Measurements from ENCODE around the gene NID1.
A peak's percentile ranks its signal among the peaks of the same experiment; 100 is the strongest.
"Not testable (repeated sequence)": the region's sequence is repeated elsewhere in the genome, so short reads cannot be mapped to it uniquely, and the experiment has no call there.

The NID1 gene

DNA sequence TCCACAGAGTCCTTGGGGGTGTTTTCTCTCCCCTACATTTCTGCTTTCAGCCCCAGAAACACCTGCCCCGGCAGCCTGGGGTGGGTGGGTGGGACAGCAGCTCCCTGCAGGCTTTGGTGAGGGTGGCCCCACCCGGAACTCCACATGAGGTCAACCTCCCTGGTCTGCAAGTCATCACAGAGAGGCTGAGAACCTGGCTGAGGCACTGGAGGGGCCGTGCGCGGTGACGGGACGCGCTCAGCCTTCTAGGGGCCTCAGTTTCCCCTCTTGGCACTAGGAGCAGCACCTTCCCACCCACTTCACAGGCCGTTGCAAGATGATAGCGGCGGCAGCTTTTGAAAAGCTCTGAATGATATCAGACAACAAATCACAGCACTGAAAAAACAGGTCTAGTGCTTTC is 37.7 kb upstream of the NID1 start:
- no peak for DNase-seq
- no peaks in the 10 kb centered on the region for H3K9me3 Mint-ChIP-seq
- CTCF ChIA-PET, result interaction anchor here (2.1 kb wide), 1 partner anchor 11 kb away, joined by 4 read pairs; no protein-coding TSS in a partner anchor
- H3K36me3 Mint-ChIP-seq, result no peaks in the 10 kb centered on the region
- no peak overlapping the region for H3K27ac Mint-ChIP-seq
- H3K27me3 Mint-ChIP-seq, result no peaks in the 10 kb centered on the region
- H3K4me1 Mint-ChIP-seq, result peaks cover 2% of the 10 kb centered on the region
- no peak overlapping the region for H3K4me3 Mint-ChIP-seq

- no peak for DNase-seq
- H3K36me3 Mint-ChIP-seq, result no peaks in the 10 kb centered on the region
- CTCF ChIA-PET, result interaction anchor here (2.1 kb wide), 1 partner anchor 12 kb away, joined by 4 read pairs; no protein-coding TSS in a partner anchor
- no peak overlapping the region for H3K27ac Mint-ChIP-seq
- peaks cover 6% of the 10 kb centered on the region for H3K9me3 Mint-ChIP-seq
- H3K4me3 Mint-ChIP-seq, result no peak overlapping the region
- no peaks in the 10 kb centered on the region for H3K27me3 Mint-ChIP-seq
- peaks cover 2% of the 10 kb centered on the region for H3K4me1 Mint-ChIP-seq
Observed at GRCh38 chr1:236101233-236102200, 36.6 kb upstream of the NID1 start.

DNA sequence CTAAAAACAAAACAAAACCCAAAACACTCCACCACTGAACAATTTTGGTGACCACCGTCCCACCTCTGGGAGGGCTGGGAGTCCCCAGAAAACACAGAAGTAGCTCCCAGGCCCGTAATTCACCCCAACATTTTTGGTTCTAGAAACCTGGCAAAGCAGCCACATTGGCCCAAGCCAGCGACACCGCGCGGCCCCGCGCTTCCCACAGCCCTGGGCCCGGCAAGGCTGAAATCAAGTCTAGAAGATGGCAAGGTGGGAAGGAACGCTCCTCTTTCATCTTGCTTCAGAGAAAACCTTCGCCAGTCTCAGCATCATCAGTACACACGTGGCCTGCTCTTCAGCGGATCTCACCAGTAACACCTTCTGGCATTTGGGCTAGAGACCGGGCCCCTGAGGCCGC is 35.9 kb upstream of the NID1 start:
- H3K27me3 Mint-ChIP-seq, result peaks cover 1% of the 10 kb centered on the region
- H3K9me3 Mint-ChIP-seq, result peaks cover 10% of the 10 kb centered on the region
- CTCF ChIA-PET, result no interaction called here
- H3K4me3 Mint-ChIP-seq, result no peak overlapping the region
- no peak overlapping the region for H3K27ac Mint-ChIP-seq
- no peaks in the 10 kb centered on the region for H3K36me3 Mint-ChIP-seq
- peaks cover 2% of the 10 kb centered on the region for H3K4me1 Mint-ChIP-seq
- no peak for DNase-seq

DNA sequence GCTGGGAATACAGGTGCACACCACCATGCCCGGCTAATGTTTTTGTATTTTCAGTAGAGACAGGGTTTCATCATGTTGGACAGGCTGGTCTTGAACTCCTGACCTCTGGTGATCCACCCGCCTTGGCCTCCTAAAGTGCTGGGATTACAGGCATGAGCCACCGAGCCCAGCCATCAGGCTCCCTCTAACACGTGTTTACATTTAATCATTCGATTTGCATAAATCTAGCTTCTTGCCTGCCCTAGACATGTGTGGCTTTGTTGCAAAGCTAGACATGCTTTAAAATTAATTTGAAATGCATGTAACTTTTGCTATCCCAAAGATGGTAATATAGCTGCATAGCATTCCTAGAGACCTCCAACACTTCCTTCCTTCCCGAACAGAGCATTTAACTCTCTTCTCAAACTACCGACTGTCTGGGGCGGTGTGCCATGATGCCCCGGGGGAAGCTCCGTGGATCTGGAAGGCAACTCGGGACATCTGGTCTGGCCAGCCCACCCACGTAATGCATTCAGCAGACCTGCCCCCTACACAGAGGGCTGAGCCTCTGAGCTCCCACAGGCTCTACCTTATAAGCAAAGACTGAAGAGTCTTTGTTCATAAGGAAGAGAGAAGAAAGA is 34.6 kb upstream of the NID1 start:
- CTCF ChIA-PET, result interaction anchor here (0.5 kb wide), 1 partner anchor 327 kb away, joined by 3 read pairs; no protein-coding TSS in a partner anchor
- H3K27ac Mint-ChIP-seq, result no peak overlapping the region
- no peaks in the 10 kb centered on the region for H3K36me3 Mint-ChIP-seq
- H3K4me3 Mint-ChIP-seq, result no peak overlapping the region
- no peak for DNase-seq
- H3K27me3 Mint-ChIP-seq, result peaks cover 6% of the 10 kb centered on the region
- peaks cover 12% of the 10 kb centered on the region for H3K9me3 Mint-ChIP-seq
- peaks cover 2% of the 10 kb centered on the region for H3K4me1 Mint-ChIP-seq

GRCh38 chr1:236098267-236098666 is 33.4 kb upstream of the NID1 start:
- DNase-seq, result no peak
- H3K9me3 Mint-ChIP-seq, result peaks cover 12% of the 10 kb centered on the region
- CTCF ChIA-PET, result no interaction called here
- H3K4me1 Mint-ChIP-seq, result no peaks in the 10 kb centered on the region
- H3K4me3 Mint-ChIP-seq, result no peak overlapping the region
- H3K36me3 Mint-ChIP-seq, result no peaks in the 10 kb centered on the region
- no peak overlapping the region for H3K27ac Mint-ChIP-seq
- peaks cover 11% of the 10 kb centered on the region for H3K27me3 Mint-ChIP-seq

- H3K4me3 Mint-ChIP-seq, H3K27ac Mint-ChIP-seq, H3K4me1 Mint-ChIP-seq, CTCF ChIA-PET, H3K36me3 Mint-ChIP-seq: not testable (repeated sequence)
- Mint-ChIP-seq H3K9me3 (peaks cover 12% of the 10 kb centered on the region), H3K27me3 (peaks cover 11% of the 10 kb centered on the region)
- peak; percentile 78 for DNase-seq
Observed at GRCh38 chr1:236096660-236097482, 32.0 kb upstream of the NID1 start.

- CTCF ChIA-PET, result no interaction called here
- no peak overlapping the region for H3K4me3 Mint-ChIP-seq
- H3K36me3 Mint-ChIP-seq, result no peaks in the 10 kb centered on the region
- DNase-seq, result no peak
- no peak overlapping the region for H3K27ac Mint-ChIP-seq
- no peaks in the 10 kb centered on the region for H3K4me1 Mint-ChIP-seq
- peaks cover 11% of the 10 kb centered on the region for H3K27me3 Mint-ChIP-seq
- peaks cover 12% of the 10 kb centered on the region for H3K9me3 Mint-ChIP-seq
Observed at GRCh38 chr1:236095705-236096520, 31.0 kb upstream of the NID1 start.

GRCh38 chr1:236092899-236093298 is 28.0 kb upstream of the NID1 start:
- Mint-ChIP-seq H3K36me3 (no peaks in the 10 kb centered on the region), H3K9me3 (peaks cover 12% of the 10 kb centered on the region), H3K27me3 (peaks cover 11% of the 10 kb centered on the region), H3K27ac (no peak overlapping the region), H3K4me3 (no peak overlapping the region), H3K4me1 (no peaks in the 10 kb centered on the region)
- DNase-seq, result no peak
- CTCF ChIA-PET, result no interaction called here

DNA sequence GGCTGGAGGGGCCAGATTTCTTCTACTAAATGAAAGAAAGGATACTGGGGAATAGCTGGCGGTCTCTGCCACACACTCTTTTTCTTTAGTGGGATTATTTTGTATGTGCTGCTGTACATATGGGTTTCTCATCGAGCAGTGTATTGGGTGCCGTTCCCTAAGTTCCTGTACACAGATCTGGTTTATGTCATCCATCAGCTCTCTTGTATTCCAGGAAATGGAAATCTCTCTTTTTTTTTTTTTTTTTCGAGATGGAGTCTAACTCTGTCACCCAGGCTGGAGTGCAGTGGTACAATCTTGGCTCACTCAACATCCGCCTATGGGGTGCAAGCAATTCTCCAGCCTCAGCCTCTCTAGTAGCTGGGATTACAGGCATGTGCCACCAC is 27.0 kb upstream of the NID1 start:
- CTCF ChIA-PET, result interaction anchor here (0.7 kb wide), 1 partner anchor 429 kb away, joined by 3 read pairs; no protein-coding TSS in a partner anchor
- H3K27me3 Mint-ChIP-seq, result peaks cover 11% of the 10 kb centered on the region
- peaks cover 12% of the 10 kb centered on the region for H3K9me3 Mint-ChIP-seq
- no peak overlapping the region for H3K4me3 Mint-ChIP-seq
- no peak overlapping the region for H3K27ac Mint-ChIP-seq
- no peaks in the 10 kb centered on the region for H3K36me3 Mint-ChIP-seq
- no peaks in the 10 kb centered on the region for H3K4me1 Mint-ChIP-seq
- DNase-seq, result no peak

GRCh38 chr1:236090741-236091147 is 25.9 kb upstream of the NID1 start:
- no peaks in the 10 kb centered on the region for H3K36me3 Mint-ChIP-seq
- H3K4me3 Mint-ChIP-seq, result no peak overlapping the region
- H3K27me3 Mint-ChIP-seq, result peaks cover 9% of the 10 kb centered on the region
- no peak overlapping the region for H3K27ac Mint-ChIP-seq
- CTCF ChIA-PET, result no interaction called here
- no peak for DNase-seq
- H3K4me1 Mint-ChIP-seq, result no peaks in the 10 kb centered on the region
- peaks cover 3% of the 10 kb centered on the region for H3K9me3 Mint-ChIP-seq

- H3K27ac Mint-ChIP-seq, result no peak overlapping the region
- no peak overlapping the region for H3K4me3 Mint-ChIP-seq
- peaks cover 2% of the 10 kb centered on the region for H3K9me3 Mint-ChIP-seq
- H3K36me3 Mint-ChIP-seq, result no peaks in the 10 kb centered on the region
- no peaks in the 10 kb centered on the region for H3K4me1 Mint-ChIP-seq
- DNase-seq, result no peak
- CTCF ChIA-PET, result no interaction called here
- H3K27me3 Mint-ChIP-seq, result peaks cover 2% of the 10 kb centered on the region
Observed at GRCh38 chr1:236089046-236089773, 24.3 kb upstream of the NID1 start.

GRCh38 chr1:236086537-236086936 is 21.6 kb upstream of the NID1 start:
- DNase-seq, result no peak
- H3K27ac Mint-ChIP-seq, result no peak overlapping the region
- CTCF ChIA-PET, result no interaction called here
- H3K27me3 Mint-ChIP-seq, result peaks cover 5% of the 10 kb centered on the region
- H3K4me3 Mint-ChIP-seq, result no peak overlapping the region
- H3K4me1 Mint-ChIP-seq, result no peaks in the 10 kb centered on the region
- peaks cover 2% of the 10 kb centered on the region for H3K9me3 Mint-ChIP-seq
- no peaks in the 10 kb centered on the region for H3K36me3 Mint-ChIP-seq

DNA sequence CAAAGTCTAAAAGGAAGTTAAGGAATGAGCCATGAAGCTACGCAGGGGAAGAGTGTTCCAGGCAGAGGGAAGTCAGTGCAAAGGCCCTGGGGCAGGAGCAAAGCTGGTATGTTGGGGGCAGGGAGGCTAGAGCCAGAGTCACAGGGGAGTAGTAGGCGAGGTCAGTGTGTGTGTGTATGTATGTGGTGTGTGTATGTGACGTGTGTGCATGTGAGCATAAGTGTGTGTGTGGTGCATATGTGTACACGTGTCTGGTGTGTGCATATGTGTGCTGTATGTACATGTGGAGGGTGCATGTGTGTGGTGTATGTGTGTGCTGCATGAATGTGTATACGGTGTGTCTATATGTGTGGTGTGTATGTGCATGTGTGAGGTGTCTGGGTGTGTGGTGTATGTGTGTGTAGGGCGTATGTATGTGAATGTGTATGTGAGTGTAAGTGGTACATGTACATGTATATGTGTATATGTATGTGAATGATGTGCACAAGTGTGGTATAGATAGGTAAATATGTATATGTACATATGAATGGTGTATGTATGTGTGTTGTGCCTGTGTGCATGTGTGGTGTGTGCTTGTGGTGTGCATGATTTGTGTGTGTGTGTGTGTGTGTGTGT is 20.8 kb upstream of the NID1 start:
- no peaks in the 10 kb centered on the region for H3K36me3 Mint-ChIP-seq
- CTCF ChIA-PET, result no interaction called here
- H3K4me1 Mint-ChIP-seq, result no peaks in the 10 kb centered on the region
- no peak overlapping the region for H3K27ac Mint-ChIP-seq
- peaks cover 5% of the 10 kb centered on the region for H3K27me3 Mint-ChIP-seq
- H3K4me3 Mint-ChIP-seq, result no peak overlapping the region
- H3K9me3 Mint-ChIP-seq, result peaks cover 2% of the 10 kb centered on the region
- no peak for DNase-seq
